ENCODE measurements around the gene ZBTB20.

Gene ZBTB20

DNA sequence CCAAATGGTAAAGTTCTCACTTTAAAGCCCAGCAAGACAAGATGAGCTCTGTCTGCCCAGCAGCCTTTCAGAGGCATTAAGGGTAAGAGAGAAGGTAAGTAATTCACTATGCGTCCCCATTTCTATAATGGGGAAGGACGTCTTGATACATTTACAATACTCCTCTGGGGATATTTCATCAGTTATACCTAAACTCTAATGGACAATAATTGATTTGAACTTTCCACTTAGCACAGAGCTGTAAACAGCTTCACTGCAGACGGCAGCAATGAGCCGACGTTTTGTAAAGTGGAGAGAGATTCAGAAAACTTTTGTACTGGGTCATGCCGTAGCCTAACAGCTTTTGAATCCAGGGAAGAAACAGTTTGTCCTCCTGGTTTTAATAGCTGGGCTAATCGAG lies 725.9 kb downstream of the ZBTB20 start:
- H3K9me3 ChIP-seq (ENCODE audit: control insufficient read depth in 5 of 5, low read length in 5 of 5), result no peaks in the 10 kb centered on the region
- H3K36me3 ChIP-seq (ENCODE audit: control insufficient read depth in 5 of 5, insufficient read depth in 5 of 5, low read length in 5 of 5), result no peaks in the 10 kb centered on the region
- H3K9ac ChIP-seq (ENCODE audit: low read length in 5 of 5), result no peak overlapping the region
- H3K27ac ChIP-seq (ENCODE audit: low read depth, low read length), result no peak overlapping the region
- H3K27me3 ChIP-seq (ENCODE audit: control insufficient read depth in 5 of 5, insufficient read depth in 4 of 5, low read length in 5 of 5), result no peaks in the 10 kb centered on the region
- H3K4me1 ChIP-seq (ENCODE audit: control insufficient read depth in 5 of 5, insufficient read depth in 5 of 5, low read length in 5 of 5), result peaks cover 3 to 43% (median 29%) of the 10 kb centered on the region in 5 donors
- H3K4me3 ChIP-seq (ENCODE audit: low read depth in 1 of 5, low read length in 5 of 5), result no peak overlapping the region

DNA sequence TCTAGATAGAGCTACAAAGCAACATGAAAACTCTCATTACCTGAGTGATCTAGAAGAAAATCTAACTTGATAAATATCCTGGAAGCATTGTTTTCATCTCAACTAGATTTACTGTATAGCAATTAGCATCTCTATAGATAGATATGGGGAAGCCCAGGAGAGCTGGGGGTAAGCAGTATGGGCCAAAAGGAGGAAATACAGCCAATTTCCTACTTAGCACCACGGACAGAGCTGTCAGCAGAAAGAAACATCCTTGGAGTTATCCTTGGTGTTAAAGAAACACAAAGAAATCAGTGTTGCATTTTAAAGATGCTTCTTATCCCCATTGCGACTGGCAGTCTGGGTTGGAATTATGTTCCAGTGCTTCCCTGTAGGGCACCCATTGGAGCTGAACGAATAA lies 727.0 kb downstream of the ZBTB20 start:
- H3K27ac ChIP-seq (ENCODE audit: low read depth, low read length), result no peak overlapping the region
- no peak overlapping the region for H3K9ac ChIP-seq (ENCODE audit: low read length in 5 of 5)
- H3K4me3 ChIP-seq (ENCODE audit: low read depth in 1 of 5, low read length in 5 of 5), result no peak overlapping the region
- no peaks in the 10 kb centered on the region for H3K36me3 ChIP-seq (ENCODE audit: control insufficient read depth in 5 of 5, insufficient read depth in 5 of 5, low read length in 5 of 5)
- H3K4me1 ChIP-seq (ENCODE audit: control insufficient read depth in 5 of 5, insufficient read depth in 5 of 5, low read length in 5 of 5), result peaks cover 3 to 43% (median 29%) of the 10 kb centered on the region in 5 donors
- no peaks in the 10 kb centered on the region for H3K27me3 ChIP-seq (ENCODE audit: control insufficient read depth in 5 of 5, insufficient read depth in 4 of 5, low read length in 5 of 5)
- no peaks in the 10 kb centered on the region for H3K9me3 ChIP-seq (ENCODE audit: control insufficient read depth in 5 of 5, low read length in 5 of 5)

DNA sequence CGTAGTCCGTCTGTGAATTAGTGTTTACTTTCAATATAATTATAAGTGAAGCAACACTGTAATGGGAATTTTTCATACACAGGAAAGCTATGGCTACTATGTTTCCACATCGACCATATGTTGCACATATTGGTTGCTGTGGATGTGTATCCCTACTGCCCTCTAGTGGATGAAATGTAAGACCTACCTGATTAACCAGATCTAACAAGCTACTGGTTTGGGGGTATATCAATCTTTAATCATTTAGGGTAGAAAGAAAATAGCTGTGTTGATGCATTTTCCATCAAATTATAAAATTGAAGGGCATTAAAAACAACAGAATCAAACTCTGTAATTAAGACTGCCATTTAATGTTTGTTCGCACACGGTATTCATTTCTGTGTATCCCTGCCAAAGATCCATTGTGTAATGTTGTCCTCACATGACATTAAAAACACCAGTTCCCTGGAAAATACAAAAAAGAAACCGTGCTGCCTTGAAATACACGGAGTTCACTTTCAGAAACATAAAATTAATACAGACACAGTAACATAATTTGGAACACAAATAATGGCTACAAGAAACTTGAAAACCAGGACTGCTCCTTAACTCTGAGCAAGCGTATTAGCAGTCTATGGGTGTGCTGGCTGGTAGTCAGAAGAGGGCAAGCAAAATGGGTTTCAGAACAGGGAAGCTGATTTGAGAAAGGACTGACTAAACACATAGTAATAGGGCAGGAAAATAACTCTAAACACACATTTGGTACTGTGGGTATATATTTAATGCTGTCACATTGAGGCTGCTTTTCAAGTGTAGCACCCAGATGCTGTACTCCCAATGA lies 728.2 kb downstream of the ZBTB20 start:
- Histone ChIP-seq H3K36me3 (ENCODE audit: control insufficient read depth in 5 of 5, insufficient read depth in 5 of 5, low read length in 5 of 5) (no peaks in the 10 kb centered on the region), H3K4me1 (ENCODE audit: control insufficient read depth in 5 of 5, insufficient read depth in 5 of 5, low read length in 5 of 5) (peaks cover 3 to 40% (median 22%) of the 10 kb centered on the region in 5 donors), H3K4me3 (ENCODE audit: low read depth in 1 of 5, low read length in 5 of 5) (peak overlapping the region in 4 of 5 donors; percentile 36 to 48 (median 36)), H3K9me3 (ENCODE audit: control insufficient read depth in 5 of 5, low read length in 5 of 5) (no peaks in the 10 kb centered on the region), H3K9ac (ENCODE audit: low read length in 5 of 5) (peak overlapping the region in 1 of 5 donors; percentile 57), H3K27ac (ENCODE audit: low read depth, low read length) (peak overlapping the region; percentile 90), H3K27me3 (ENCODE audit: control insufficient read depth in 5 of 5, insufficient read depth in 4 of 5, low read length in 5 of 5) (no peaks in the 10 kb centered on the region)

DNA sequence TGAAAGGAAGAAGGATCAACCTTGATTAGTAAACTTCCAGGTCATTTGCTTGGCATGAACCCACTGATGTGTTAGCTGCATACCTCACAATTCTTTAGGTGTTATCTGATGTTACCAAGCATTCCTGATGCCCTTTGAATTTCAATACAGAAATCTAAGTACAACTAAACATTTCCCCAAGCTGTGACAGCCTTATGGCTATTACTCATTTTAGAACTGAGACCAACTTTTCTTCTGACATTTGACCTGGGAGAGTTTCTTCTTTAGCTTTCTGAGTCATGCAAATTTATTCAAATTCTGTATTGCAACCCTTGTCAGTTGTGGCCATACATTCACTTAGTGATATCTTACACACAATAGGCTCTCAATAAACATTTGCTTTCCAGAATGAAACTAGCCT lies 729.0 kb downstream of the ZBTB20 start:
- Histone ChIP-seq H3K36me3 (ENCODE audit: control insufficient read depth in 5 of 5, insufficient read depth in 5 of 5, low read length in 5 of 5) (no peaks in the 10 kb centered on the region), H3K4me3 (ENCODE audit: low read depth in 1 of 5, low read length in 5 of 5) (no peak overlapping the region), H3K4me1 (ENCODE audit: control insufficient read depth in 5 of 5, insufficient read depth in 5 of 5, low read length in 5 of 5) (peaks cover 3 to 45% (median 26%) of the 10 kb centered on the region in 5 donors), H3K9me3 (ENCODE audit: control insufficient read depth in 5 of 5, low read length in 5 of 5) (no peaks in the 10 kb centered on the region), H3K27me3 (ENCODE audit: control insufficient read depth in 5 of 5, insufficient read depth in 4 of 5, low read length in 5 of 5) (no peaks in the 10 kb centered on the region), H3K9ac (ENCODE audit: low read length in 5 of 5) (no peak overlapping the region), H3K27ac (ENCODE audit: low read depth, low read length) (peak overlapping the region; percentile 90)

DNA sequence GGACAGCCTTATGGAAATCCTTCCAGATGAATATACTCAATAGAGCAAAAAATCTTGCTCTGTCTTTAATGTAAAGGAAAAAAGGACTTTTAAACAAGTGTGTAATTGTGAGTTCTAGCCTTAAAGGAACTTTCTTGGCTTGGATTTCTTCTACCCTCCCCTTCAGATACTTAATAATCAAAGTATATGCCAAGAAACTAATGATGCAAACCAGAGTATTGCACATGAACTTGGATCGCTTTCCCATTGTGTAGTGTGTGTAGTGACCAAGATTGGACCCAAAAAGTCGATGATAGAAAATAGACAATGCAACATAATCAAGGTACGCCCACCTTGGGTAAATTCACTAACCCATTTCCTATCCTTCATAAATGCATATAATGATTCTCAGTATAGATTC lies 729.4 kb downstream of the ZBTB20 start:
- H3K9ac ChIP-seq (ENCODE audit: low read length in 5 of 5), result peak overlapping the region in 1 of 5 donors; percentile 58
- H3K4me1 ChIP-seq (ENCODE audit: control insufficient read depth in 5 of 5, insufficient read depth in 5 of 5, low read length in 5 of 5), result peaks cover 3 to 47% (median 30%) of the 10 kb centered on the region in 5 donors
- H3K36me3 ChIP-seq (ENCODE audit: control insufficient read depth in 5 of 5, insufficient read depth in 5 of 5, low read length in 5 of 5), result no peaks in the 10 kb centered on the region
- H3K27ac ChIP-seq (ENCODE audit: low read depth, low read length), result peak overlapping the region; percentile 90
- H3K4me3 ChIP-seq (ENCODE audit: low read depth in 1 of 5, low read length in 5 of 5), result peak overlapping the region in 2 of 5 donors; percentile 7 to 37
- no peaks in the 10 kb centered on the region for H3K9me3 ChIP-seq (ENCODE audit: control insufficient read depth in 5 of 5, low read length in 5 of 5)
- no peaks in the 10 kb centered on the region for H3K27me3 ChIP-seq (ENCODE audit: control insufficient read depth in 5 of 5, insufficient read depth in 4 of 5, low read length in 5 of 5)

DNA sequence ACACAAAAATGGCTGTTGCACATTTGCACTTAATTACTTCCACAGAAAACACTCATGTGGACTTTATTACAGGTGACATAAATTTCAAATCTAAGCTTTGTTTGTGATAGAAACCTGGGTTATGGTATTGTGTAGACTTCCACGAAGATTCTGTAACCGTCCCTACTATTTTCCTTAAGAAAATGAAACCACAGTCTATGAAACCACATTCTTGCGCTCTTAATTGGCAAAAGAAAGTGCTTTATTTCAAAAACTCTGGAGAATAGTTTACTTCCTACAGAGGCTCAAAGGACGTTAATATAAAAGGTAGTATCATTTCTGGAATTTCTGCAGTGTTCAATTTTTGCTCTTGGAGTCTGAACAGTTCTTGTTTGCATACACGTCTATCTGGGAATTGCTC lies 729.8 kb downstream of the ZBTB20 start:
- Histone ChIP-seq H3K4me1 (ENCODE audit: control insufficient read depth in 5 of 5, insufficient read depth in 5 of 5, low read length in 5 of 5) (peaks cover 5 to 51% (median 34%) of the 10 kb centered on the region in 5 donors), H3K9ac (ENCODE audit: low read length in 5 of 5) (peak overlapping the region in 1 of 5 donors; percentile 58)

DNA sequence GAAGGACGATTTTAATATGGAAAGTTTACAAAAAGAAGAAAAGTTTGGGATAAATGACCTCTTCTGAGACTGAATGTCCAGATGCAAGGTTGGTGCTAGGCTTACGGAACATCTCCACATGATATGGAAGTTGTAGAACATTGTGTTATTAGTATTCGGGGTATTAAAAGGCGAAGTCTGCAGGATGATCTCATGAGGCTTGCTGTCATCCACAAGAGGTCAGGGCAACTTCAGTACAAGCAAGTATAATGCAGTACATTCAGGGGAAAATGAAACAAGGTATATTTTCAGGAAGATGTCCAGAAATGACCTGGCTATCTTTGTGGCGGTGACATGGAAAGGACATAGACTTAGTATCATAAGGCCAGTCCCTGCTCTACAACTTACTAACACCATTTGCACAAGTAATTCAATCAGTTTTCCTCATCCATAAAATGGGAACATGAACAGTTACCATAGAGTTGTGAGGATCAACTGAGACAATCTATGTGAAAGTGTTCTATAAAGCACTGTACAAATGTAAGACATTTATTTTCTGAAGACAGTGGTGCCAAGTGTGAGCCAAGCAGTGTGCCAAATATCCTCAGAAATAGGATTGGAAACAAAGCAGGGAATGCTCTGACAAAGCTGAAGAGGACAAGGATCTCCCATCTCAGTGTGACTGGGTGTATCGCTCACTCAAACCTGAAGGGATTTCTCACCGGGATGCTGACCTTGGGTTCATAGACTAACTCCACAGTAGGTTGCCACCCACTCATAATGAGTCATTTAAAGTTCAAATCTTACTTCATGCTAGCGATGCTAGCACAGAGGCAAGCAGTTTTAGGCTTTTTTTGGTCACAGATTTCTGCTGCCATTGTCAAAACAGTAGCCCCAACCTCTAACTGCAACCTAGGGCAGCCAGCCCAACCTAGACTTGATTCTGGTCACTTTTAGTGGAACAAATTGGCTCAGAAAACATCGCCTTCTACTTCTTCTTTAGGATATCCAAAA lies 735.0 kb downstream of the ZBTB20 start:
- Histone ChIP-seq H3K9me3 (ENCODE audit: control insufficient read depth in 5 of 5, low read length in 5 of 5) (no peaks in the 10 kb centered on the region), H3K9ac (ENCODE audit: low read length in 5 of 5) (no peak overlapping the region), H3K27me3 (ENCODE audit: control insufficient read depth in 5 of 5, insufficient read depth in 4 of 5, low read length in 5 of 5) (no peaks in the 10 kb centered on the region), H3K4me3 (ENCODE audit: low read depth in 1 of 5, low read length in 5 of 5) (no peak overlapping the region), H3K4me1 (ENCODE audit: control insufficient read depth in 5 of 5, insufficient read depth in 5 of 5, low read length in 5 of 5) (peaks cover 3 to 39% (median 26%) of the 10 kb centered on the region in 5 donors), H3K27ac (ENCODE audit: low read depth, low read length) (peak overlapping the region; percentile 15), H3K36me3 (ENCODE audit: control insufficient read depth in 5 of 5, insufficient read depth in 5 of 5, low read length in 5 of 5) (no peaks in the 10 kb centered on the region)

More for the DNA sequence above, 729.8 kb downstream of the ZBTB20 start:
- Histone ChIP-seq H3K27me3 (ENCODE audit: control insufficient read depth in 5 of 5, insufficient read depth in 4 of 5, low read length in 5 of 5) (no peaks in the 10 kb centered on the region), H3K9me3 (ENCODE audit: control insufficient read depth in 5 of 5, low read length in 5 of 5) (no peaks in the 10 kb centered on the region), H3K27ac (ENCODE audit: low read depth, low read length) (peak overlapping the region; percentile 90), H3K36me3 (ENCODE audit: control insufficient read depth in 5 of 5, insufficient read depth in 5 of 5, low read length in 5 of 5) (no peaks in the 10 kb centered on the region), H3K4me3 (ENCODE audit: low read depth in 1 of 5, low read length in 5 of 5) (peak overlapping the region in 2 of 5 donors; percentile 7 to 37)

DNA sequence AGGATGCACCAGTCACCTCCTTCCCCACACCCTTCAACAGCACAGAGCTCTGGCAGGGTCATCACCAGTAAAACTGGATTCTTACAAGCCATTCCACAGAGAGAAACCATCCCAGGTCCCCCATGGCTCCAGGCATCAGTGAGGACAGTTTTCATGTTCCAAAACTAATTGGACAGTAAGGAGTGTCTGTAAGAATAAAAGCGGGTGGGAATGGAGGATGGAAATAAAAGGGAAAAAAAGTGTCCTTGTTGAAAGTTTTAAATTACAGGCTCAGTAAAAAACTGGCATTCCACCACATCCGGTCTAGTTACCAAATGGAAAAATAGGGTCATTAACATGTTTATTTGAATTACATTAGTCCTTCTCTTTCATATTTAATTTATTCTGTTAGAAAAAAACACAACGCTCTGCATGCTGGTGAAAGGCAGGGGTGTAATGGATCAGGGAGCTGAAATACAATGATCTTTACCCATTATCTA lies 735.9 kb downstream of the ZBTB20 start:
- Histone ChIP-seq H3K4me1 (ENCODE audit: control insufficient read depth in 5 of 5, insufficient read depth in 5 of 5, low read length in 5 of 5) (peaks cover 3 to 37% (median 28%) of the 10 kb centered on the region in 5 donors), H3K27me3 (ENCODE audit: control insufficient read depth in 5 of 5, insufficient read depth in 4 of 5, low read length in 5 of 5) (no peaks in the 10 kb centered on the region), H3K27ac (ENCODE audit: low read depth, low read length) (no peak overlapping the region), H3K9me3 (ENCODE audit: control insufficient read depth in 5 of 5, low read length in 5 of 5) (no peaks in the 10 kb centered on the region), H3K9ac (ENCODE audit: low read length in 5 of 5) (no peak overlapping the region), H3K36me3 (ENCODE audit: control insufficient read depth in 5 of 5, insufficient read depth in 5 of 5, low read length in 5 of 5) (no peaks in the 10 kb centered on the region), H3K4me3 (ENCODE audit: low read depth in 1 of 5, low read length in 5 of 5) (no peak overlapping the region)

DNA sequence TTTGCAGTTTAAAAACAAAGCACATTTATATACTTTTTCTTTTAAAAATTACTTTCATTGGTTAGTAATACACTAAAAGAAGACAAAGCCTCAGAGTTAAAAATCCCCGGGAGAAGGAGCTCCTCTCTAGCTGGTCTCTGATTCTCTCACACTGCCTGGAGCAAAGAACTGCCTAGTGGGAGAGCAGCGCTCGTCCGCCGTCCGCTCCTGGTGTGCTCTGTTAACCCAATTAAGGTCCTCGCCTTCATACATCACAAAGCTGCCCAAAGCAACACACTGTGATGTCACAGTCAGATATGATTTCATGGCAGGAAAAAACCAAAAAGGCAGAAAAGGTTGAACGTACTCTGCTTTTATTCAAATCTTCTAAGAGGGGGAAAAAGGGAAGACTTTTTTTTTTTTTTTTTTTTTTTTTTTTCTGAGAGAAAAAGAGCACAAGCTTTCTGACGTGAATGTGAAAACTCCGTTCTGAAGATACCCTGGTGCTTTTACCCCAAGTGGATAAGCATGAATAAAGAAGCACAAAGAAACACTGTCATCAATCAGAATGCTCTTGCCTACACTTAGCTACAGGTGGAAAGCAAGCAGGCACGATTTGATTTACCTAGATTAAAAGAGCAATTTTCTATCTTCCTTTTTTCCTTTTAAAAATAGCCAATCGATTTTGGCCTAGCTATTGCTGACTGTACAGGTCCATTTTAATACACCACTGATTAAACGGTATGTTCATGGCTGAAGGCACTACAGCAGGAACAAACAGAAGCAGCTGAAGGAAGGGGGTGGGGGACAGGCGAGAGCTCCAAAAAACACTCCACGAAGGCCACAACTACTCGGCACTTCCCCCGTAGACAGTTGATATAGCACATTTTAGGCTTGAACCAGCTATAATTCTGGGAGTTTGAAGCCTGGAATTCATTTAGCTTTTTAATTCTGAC lies 738.1 kb downstream of the ZBTB20 start:
- Histone ChIP-seq H3K9me3 (ENCODE audit: control insufficient read depth in 5 of 5, low read length in 5 of 5) (no peaks in the 10 kb centered on the region), H3K27me3 (ENCODE audit: control insufficient read depth in 5 of 5, insufficient read depth in 4 of 5, low read length in 5 of 5) (no peaks in the 10 kb centered on the region), H3K4me1 (ENCODE audit: control insufficient read depth in 5 of 5, insufficient read depth in 5 of 5, low read length in 5 of 5) (peaks cover 4 to 47% (median 41%) of the 10 kb centered on the region in 5 donors), H3K9ac (ENCODE audit: low read length in 5 of 5) (no peak overlapping the region), H3K36me3 (ENCODE audit: control insufficient read depth in 5 of 5, insufficient read depth in 5 of 5, low read length in 5 of 5) (no peaks in the 10 kb centered on the region), H3K27ac (ENCODE audit: low read depth, low read length) (no peak overlapping the region), H3K4me3 (ENCODE audit: low read depth in 1 of 5, low read length in 5 of 5) (no peak overlapping the region)
